Activated T-cell treated with anti-CD3 and anti-CD28 coated beads, Interleukin-2, amount 50 U/mL, for 1 hour (primary cell): ENCODE measurements around the gene SRRT.

Source experiments
- DNase-seq: peaks from one replicate; pipeline ENCODE4 v3.0.0-alpha.2; 2020

SRRT gene

DNA sequence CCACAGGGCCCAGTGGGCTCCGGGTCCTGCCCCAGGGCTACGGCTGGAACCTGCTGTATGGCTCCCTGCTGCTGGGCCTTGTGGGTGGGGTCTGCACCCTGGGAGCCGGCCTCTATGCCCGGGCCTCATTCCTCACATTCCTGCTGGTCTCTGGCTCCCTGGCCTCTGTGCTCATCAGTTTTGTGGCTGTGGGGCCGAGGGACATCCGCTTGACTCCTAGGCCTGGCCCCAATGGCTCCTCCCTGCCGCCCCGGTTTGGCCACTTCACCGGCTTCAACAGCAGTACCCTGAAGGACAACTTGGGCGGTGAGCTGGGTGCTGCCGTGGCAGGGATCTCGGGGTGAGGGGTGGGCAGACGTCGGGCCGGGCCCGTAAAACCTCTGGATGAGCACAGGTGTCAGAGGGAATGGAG is 18.0 kb upstream of the SRRT start:
- no peak for DNase-seq

- DNase-seq = no peak
These were observed 15.0 kb upstream of the SRRT start for GRCh38 chr7:100859856-100860255.

DNA sequence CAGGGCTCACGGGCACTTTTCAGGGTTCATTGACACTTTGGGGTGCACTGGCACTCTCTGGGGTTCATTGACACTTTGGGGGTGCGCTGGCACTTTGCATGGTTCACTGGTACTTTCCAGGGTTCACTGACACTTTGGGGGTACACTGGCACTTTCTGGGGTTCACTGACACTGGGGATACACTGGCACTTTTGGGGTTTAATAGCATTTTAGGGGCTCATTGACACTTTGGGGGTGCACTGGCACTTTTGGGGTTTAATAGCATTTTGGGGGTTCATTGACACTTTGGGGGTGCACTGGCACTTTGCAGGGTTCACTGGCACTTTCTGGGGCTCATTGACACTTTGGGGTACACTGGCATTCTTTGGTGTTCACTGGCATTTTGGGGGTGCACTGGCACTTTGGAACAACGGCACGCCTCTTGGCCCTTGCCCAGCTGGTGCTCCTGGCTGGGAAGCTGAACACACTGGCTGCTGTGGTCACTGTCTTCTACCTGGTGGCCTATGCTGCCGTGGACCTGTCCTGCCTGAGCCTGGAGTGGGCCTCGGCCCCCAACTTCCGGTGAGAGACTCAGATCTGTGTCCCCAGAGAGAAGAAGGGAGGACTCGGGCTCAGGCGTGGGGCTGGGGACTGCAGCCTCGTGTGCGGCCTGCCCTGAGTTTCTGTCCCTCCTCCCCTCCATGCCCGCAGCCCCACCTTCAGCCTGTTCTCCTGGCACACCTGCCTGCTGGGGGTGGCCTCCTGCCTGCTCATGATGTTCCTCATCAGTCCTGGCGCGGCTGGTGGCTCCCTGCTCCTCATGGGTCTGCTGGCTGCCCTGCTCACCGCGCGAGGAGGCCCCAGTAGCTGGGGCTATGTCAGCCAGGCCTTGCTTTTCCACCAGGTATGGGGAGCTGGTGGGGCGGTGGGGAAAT is 13.9 kb upstream of the SRRT start:
- DNase-seq = no peak

DNA sequence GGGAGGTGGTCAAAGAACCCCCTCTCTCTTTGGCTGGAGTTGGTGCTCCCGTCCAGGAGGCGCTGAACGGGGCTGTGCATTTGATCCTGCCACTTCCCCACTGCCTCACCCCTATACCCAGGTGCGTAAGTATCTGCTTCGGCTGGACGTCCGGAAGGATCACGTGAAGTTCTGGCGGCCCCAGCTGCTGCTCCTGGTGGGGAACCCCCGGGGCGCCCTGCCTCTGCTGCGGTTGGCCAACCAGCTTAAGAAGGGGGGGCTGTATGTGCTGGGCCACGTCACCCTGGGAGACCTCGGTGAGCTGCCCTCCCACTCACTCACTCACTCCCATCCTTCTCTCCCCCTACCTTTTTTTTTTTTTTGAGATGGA is 13.3 kb upstream of the SRRT start:
- DNase-seq = no peak

DNA sequence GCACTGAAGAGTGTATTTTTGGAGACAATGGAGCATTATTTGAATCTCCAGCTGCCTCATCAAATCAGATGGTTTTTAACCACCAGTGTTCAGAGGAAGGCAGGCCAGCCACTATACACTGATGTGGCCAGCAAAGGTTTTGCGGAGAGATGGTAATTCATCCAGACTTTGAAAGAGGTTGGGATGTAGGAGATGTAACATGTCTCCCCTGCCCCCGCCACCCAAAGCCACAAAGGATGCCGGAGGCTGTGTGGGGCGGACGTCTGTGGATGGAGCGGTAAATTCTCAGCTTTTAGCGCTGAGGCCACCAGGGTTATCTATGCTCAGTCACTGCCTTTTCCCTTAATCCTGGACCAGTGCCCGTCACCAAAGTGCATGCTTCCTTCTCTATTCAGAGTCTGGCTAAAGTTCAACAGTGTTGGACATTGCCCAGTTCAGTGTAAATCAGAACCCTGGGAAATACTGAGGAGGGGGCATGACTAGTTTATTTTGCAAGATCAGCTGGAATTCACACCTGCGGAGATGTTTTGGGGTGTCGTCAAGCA is 11.4 kb upstream of the SRRT start:
- DNase-seq = no peak

DNA sequence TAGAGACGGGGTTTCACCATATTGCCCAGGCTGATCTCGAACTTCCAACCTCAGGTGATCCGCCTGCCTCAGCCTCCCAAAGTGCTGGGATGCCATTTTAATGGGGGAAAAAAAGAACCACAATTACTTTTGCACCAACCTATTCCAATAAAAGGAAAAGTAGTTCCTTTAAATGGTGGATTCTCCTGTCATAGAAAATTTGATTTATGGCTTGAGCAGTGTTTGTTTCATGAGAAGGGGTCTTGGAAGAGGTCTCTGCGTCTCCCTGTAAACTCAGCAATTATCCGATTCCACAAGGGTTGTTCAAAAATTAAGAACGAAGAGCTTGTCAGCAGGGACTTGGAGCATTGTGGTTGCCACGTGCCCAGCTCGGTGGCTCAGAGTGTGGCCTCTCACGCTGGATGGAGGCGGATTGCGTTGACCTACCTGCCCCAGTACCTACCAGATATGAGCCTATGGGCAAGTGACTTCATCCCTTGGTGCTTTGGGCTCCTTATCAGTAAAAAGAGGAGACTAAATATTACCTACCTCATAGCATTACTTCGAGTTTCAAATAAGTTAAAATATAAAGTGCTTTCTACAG is 10.5 kb upstream of the SRRT start:
- no peak for DNase-seq

GRCh38 chr7:100865372-100865911 is 9.5 kb upstream of the SRRT start:
- no peak for DNase-seq

DNA sequence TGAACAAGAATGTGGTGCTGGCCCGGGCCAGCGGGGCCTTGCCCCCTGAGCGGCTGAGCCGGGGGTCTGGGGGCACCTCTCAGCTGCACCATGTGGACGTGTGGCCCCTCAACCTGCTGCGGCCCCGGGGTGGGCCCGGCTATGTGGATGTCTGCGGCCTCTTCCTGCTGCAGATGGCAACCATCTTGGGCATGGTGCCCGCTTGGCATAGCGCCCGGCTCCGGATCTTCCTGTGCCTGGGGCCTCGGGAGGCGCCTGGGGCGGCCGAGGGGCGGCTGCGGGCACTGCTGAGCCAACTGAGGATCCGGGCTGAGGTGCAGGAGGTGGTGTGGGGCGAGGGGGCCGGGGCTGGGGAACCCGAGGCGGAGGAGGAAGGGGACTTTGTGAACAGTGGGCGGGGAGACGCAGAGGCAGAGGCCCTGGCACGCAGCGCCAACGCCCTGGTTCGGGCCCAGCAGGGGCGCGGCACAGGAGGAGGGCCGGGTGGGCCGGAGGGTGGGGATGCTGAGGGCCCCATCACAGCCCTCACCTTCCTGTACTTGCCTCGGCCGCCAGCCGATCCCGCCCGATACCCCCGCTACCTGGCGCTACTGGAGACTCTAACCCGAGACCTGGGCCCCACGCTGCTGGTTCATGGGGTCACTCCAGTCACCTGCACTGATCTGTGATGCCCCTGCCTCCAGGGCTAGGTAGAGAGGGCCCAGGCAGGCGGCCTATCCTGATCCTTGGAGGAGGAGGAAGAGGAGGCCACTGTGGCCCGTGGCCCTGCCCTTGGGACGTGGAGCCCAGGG is 8.8 kb upstream of the SRRT start:
- peak; percentile 50 for DNase-seq

DNA sequence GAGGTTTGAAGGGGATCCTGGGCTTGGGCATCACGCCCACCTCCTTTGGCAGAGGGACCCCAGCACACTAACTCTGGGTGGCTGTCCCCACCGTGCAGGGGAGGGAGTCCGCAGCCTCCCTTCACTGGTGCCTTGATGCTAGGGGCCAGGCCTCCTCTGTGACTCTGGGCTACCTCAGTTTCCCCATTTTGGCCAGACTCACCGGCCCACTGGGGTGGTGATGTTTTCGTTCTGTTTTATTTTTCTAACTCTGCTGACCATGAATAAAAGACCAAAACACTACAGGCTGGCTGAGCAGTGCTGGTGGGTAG is 8.2 kb upstream of the SRRT start:
- no peak for DNase-seq

DNA sequence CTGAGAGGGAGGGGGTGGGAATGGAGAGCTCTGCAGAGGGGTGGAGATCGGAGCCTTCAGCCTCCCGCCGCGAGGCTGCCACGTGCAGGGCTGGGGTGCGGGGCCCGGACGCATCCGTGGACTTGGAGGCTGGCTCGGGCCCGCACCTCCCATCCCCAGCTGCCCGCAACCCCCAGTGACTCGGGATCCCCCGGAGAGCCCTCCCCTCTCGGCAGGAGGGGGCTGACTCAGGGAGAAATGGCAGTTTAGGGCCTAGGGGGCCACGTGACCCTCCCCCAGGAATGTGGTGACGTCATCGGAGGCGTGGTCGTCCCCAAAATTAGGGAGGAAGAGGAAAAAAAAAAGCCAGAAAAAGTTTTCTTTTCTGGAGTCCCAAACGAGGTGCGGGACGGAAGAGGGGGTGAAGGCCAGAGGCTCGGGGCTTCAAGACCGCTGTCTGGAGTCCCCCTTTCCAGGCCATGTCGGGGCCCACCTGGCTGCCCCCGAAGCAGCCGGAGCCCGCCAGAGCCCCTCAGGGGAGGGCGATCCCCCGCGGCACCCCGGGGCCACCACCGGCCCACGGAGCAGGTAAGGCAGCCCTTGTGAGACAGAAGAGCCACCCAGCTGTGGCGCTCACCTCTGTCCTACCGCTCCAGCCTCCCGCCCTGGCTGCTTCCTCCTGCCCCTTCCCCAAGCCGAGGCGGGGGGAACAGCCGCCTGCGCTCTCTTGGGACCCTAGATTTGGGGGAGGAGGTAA is 7.7 kb upstream of the SRRT start, which contains the start of gene TRIP6:
TSS of gene TRIP6 (plus strand) at position 348 of the 736 bp plus-strand sequence. CDS start at position 459, 111 bp downstream.
- peak; percentile 59 for DNase-seq

DNA sequence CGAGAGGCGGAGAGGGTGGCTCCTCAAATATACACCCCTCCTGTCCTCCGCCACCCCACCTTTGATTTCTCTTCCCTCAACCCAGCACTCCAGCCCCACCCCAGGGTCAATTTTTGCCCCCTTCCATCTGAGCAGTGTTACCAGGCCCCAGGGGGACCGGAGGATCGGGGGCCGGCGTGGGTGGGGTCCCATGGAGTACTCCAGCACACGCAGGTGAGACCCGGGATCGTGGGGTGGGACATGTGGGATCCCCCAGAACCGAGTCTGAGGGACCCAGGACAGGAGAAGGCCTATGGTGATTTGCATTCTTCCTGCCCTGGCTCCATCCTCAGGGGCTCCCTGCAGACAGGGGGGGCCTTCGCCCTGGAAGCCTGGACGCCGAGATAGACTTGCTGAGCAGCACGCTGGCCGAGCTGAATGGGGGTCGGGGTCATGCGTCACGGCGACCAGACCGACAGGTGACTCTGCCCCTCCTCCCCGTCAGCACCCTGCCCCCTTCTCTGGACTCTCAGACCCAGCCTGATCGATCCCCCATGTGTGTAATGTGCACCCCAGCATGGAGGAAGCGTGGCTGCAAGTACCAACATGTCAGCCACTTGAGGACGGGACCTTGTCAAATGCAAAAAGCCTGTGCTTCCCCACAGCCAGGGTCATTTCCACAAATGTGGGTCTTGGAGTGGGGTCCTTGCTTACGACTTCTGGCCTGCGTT is 7.0 kb upstream of the SRRT start:
- DNase-seq = no peak

GRCh38 chr7:100873599-100874299 is 1.2 kb upstream of the SRRT start:
- DNase-seq = no peak

GRCh38 chr7:100874300-100874576 is 665 bp upstream of the SRRT start:
- no peak for DNase-seq

DNA sequence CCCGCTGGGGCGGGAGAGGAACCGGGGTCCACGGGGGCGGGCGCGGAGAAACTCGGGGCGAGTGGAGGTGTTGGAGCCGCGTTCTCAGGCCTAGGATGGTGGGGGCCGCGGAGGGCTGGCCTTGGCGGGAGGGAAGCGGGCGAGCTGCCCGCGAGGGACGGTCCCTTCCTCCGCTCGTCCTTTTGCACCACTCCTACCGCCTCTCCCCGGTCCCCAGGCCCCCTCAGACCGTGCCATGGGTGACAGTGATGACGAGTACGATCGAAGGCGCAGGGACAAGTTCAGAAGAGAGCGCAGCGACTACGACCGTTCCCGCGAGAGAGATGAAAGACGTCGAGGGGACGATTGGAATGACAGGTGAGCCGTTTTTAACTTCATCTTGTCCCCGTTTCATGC is 451 bp downstream of the SRRT start:
- DNase-seq = no peak

GRCh38 chr7:100878013-100878412 is 3.1 kb downstream of the SRRT start:
- no peak for DNase-seq

DNA sequence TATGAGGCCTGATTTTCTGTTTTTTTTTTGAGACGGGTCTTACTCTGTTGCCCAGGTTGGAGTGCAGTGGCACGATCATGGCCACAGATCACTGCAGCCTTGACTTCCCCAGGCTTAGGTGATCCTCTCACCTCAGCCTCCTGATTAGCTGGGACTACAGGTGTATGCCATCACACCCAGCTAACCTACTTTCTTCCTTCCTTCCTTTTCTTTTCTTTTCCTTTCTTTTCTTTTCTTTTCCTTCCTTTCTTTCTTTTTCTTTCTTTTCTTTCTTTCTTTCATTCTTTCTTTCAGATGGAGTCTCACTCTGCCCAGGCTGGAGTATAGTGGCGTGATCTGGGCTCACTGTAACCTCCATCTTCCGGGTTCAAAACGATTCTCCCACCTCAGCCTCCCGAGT is 3.8 kb downstream of the SRRT start:
- DNase-seq = no peak

DNA sequence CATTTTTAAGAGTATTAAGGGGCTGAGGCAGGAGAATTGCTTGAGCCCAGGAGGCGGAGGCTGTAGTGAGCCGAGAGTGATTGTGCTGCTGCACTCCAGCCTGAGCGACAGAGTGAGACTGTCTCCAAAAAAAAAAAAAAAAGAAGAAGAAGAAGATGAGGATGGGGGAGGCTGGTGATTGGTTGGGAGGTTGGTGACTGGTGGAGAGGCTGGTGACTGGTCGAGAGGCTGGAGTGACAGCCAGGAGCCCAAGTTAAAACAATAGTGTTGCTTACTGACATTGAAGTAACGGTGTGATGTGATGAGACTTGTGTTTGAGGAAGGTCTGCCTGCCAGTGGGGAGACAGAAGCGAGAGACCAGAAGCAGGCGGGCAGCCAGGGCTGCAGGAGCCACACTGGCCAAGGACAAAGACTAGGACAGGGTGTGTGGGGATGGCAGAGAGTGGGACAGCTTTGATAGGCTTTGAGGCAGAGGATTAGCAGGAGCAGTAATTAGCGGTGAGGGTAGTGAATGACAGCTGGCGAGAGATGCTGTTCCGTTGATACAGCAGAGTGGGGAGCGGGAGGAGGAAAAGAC is 4.9 kb downstream of the SRRT start:
- DNase-seq = no peak

- no peak for DNase-seq
These were observed 5.7 kb downstream of the SRRT start for GRCh38 chr7:100880645-100881044.

DNA sequence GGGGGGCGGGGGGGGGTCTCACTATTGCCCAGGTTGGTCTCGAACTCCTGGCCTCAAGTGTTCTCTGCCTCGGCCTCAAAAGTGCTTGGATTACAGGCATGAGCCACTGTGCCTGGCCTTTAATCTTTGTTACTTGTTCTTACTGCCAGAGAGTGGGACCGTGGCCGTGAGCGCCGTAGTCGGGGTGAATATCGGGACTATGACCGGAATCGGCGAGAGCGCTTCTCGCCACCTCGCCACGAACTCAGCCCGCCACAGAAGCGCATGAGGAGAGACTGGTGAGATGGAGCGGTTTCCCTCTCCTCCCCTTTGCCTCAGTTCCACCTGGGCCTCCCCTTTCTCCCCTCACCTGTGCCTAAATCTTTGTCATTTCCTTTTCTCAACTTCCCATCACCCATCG is 6.2 kb downstream of the SRRT start:
- no peak for DNase-seq

DNA sequence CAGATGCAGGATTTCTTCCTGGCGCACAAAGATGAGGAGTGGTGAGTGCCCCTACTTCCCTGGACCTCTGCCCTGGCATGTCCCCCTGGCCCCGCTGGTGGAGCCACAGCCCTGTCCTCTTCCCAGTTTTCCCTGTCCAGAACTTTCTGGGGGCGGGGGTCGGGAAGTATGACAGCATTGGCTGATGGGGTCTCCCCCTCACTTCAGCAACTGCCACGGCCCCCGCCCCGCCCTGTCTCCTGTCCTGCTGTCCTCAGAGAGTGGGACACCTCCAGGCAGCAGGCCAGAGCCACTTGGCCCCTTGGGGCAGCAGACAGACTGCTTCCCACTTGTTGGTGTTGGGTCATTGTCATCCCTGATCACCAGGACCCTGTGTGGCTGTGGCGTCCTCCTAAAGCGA is 7.3 kb downstream of the SRRT start:
- DNase-seq = no peak
